SK-N-SH (cell line): Measurements from ENCODE around the gene SFXN5. TPM values are rescaled to one million over a fixed set of nuclear protein-coding genes. Genes with fewer than 3 reads are reported as not detected.

Source experiments
- CTCF ChIA-PET: fragments of 300-600, 350-600 bp; formaldehyde crosslinking; extraction: SDS; loops from one replicate; lab custom pipeline; 2021; lab: Yijun Ruan, JAX
- POLR2A ChIA-PET: fragments of 350-600 bp; sonication (Branson Sonifier 250); formaldehyde crosslinking; extraction: SDS; loops from one replicate; lab custom pipeline; 2020; ENCODE audit warnings: antibody characterized with exemption, inconsistent platforms; lab: Yijun Ruan, JAX
- DNase-seq: peaks from one replicate; pipeline ENCODE4 v3.0.0; 2012
- H2AFZ ChIP-seq: fragments of 200-600 bp; sonication (generic); 2 replicates; pipeline ENCODE4 v1.8.1; 2016; ENCODE audit warnings: antibody characterized with exemption, mild to moderate bottlenecking, low read depth
- H3F3A ChIP-seq: fragments of 200-600 bp; sonication (generic); replicated peaks from 2 replicates; pipeline ENCODE3; 2016; ENCODE audit warnings: antibody characterized with exemption, mild to moderate bottlenecking; ENCODE audit not compliant: insufficient read depth
- H3K27ac ChIP-seq, 2 experiments: fragments of 200-500 bp in 1 of 2; fragments of 200-600 bp in 1 of 2; sonication (Bioruptor generic) in 1 of 2; sonication (generic), shearing (Covaris generic) in 1 of 2; 2 replicates each; pipeline versions ENCODE4 v1.5.1 to v1.6.1; 2014 to 2016; ENCODE audit warnings: low read depth in 2 of 2, inconsistent platforms in 1 of 2, low read length in 1 of 2, mild to moderate bottlenecking in 1 of 2, mixed read lengths in 1 of 2
- H3K27me3 ChIP-seq: fragments of 200-600 bp; sonication (generic), shearing (Covaris generic); 2 replicates; pipeline ENCODE4 v1.6.1; 2016; ENCODE audit warnings: mixed run types; ENCODE audit not compliant: insufficient read depth
- H3K36me3 ChIP-seq, 2 experiments: fragments of 200-500 bp in 1 of 2; fragments of 200-600 bp in 1 of 2; sonication (Bioruptor generic) in 1 of 2; sonication (generic) in 1 of 2; replicated peaks in 1 of 2; 2 replicates each; pipeline versions ENCODE3 to v1.5.1; 2014 to 2016; ENCODE audit warnings: low read length in 1 of 2, mild to moderate bottlenecking in 1 of 2; ENCODE audit not compliant: insufficient read depth in 2 of 2, control insufficient read depth in 1 of 2
- H3K4me1 ChIP-seq, 2 experiments: fragments of 200-500 bp in 1 of 2; fragments of 200-600 bp in 1 of 2; sonication (Bioruptor generic) in 1 of 2; sonication (generic), shearing (Covaris generic) in 1 of 2; 2 replicates each; pipeline versions ENCODE4 v1.5.1 to v1.6.1; 2014 to 2016; ENCODE audit warnings: low read depth in 1 of 2, low read length in 1 of 2, mixed run types in 1 of 2; ENCODE audit not compliant: insufficient read depth in 2 of 2, control insufficient read depth in 1 of 2
- H3K4me2 ChIP-seq: fragments of 200-600 bp; sonication (generic), shearing (Covaris generic); 2 replicates; pipeline ENCODE4 v1.6.1; 2017; ENCODE audit warnings: mixed run types
- H3K4me3 ChIP-seq, 2 experiments: fragments of 200-500 bp in 1 of 2; fragments of 200-600 bp in 1 of 2; sonication (Bioruptor generic) in 1 of 2; sonication (generic), shearing (Covaris generic) in 1 of 2; 2 replicates each; pipeline versions ENCODE4 v1.5.1 to v1.8.1; 2014 to 2016; ENCODE audit warnings: low read depth in 2 of 2, inconsistent platforms in 1 of 2, low read length in 1 of 2, mild to moderate bottlenecking in 1 of 2, mixed read lengths in 1 of 2, moderate library complexity in 1 of 2
- H3K79me2 ChIP-seq: fragments of 200-600 bp; sonication (generic); 2 replicates; pipeline ENCODE4 v1.8.1; 2017; ENCODE audit warnings: mild to moderate bottlenecking; ENCODE audit not compliant: insufficient read depth
- H3K9ac ChIP-seq: fragments of 200-600 bp; sonication (generic); 2 replicates; pipeline ENCODE4 v1.6.1; 2017; ENCODE audit warnings: mixed run types
- H3K9me2 ChIP-seq: fragments of 200-600 bp; sonication (generic); 2 replicates; pipeline ENCODE4 v1.6.1; 2017; ENCODE audit warnings: mixed run types
- H3K9me3 ChIP-seq: fragments of 200-600 bp; sonication (generic); 2 replicates; pipeline ENCODE4 v1.6.1; 2017; ENCODE audit warnings: mixed run types, mild to moderate bottlenecking, moderate library complexity
- H4K20me1 ChIP-seq: fragments of 200-600 bp; sonication (generic); 2 replicates; pipeline ENCODE4 v1.6.1; 2017; ENCODE audit warnings: mild to moderate bottlenecking, mixed run types; ENCODE audit not compliant: insufficient read depth
- CHD2 ChIP-seq: fragments of 150-350 bp; IDR thresholded peaks from 2 replicates; pipeline ENCODE4 v1.6.1; 2018; ENCODE audit warnings: low read length; ENCODE audit not compliant: partially characterized antibody
- CTCF ChIP-seq: fragments of 200-600 bp; sonication (generic); IDR thresholded peaks from 2 replicates; pipeline ENCODE4 v1.6.1; 2017; ENCODE audit warnings: antibody characterized with exemption, mild to moderate bottlenecking, moderate library complexity
- EP300 ChIP-seq, 2 experiments: IDR thresholded peaks; 2 replicates each; pipeline versions ENCODE4 v1.4.0 to v1.6.1; 2012; ENCODE audit warnings: borderline replicate concordance in 1 of 2, low read depth in 1 of 2, low read length in 1 of 2
- EZH2phosphoT487 ChIP-seq: fragments of 200-600 bp; sonication (generic); IDR thresholded peaks from 2 replicates; pipeline ENCODE4 v1.6.1; 2017; ENCODE audit warnings: low read depth, mixed run types, mild to moderate bottlenecking, antibody characterized with exemption, moderate library complexity, borderline replicate concordance
- GABPA ChIP-seq: IDR thresholded peaks from 2 replicates; pipeline ENCODE4 v1.4.0; 2012; ENCODE audit warnings: low read depth, mild to moderate bottlenecking
- MAX ChIP-seq: IDR thresholded peaks from 2 replicates; pipeline ENCODE4 v1.4.0; 2012; ENCODE audit warnings: low read depth
- MXI1 ChIP-seq: IDR thresholded peaks from 2 replicates; pipeline ENCODE4 v1.6.1; 2012; ENCODE audit warnings: mild to moderate bottlenecking, low read depth, low read length, improper control_type of control experiment
- NFIC ChIP-seq: IDR thresholded peaks from 2 replicates; pipeline ENCODE4 v1.4.0; 2012; ENCODE audit warnings: borderline replicate concordance
- PBX3 ChIP-seq: IDR thresholded peaks from 2 replicates; pipeline ENCODE4; 2012
- POLR2AphosphoS5 ChIP-seq: IDR thresholded peaks from 2 replicates; pipeline ENCODE4 v1.6.1; 2012; ENCODE audit warnings: low read depth, low read length
- RCOR1 ChIP-seq: fragments of 150-350 bp; IDR thresholded peaks from 2 replicates; pipeline ENCODE4 v1.6.1; 2017; ENCODE audit warnings: antibody characterized with exemption, low read length
- REST ChIP-seq: IDR thresholded peaks from 2 replicates; pipeline ENCODE4 v1.6.1; 2012; ENCODE audit warnings: mild to moderate bottlenecking, low read depth, low read length, moderate library complexity
- RFX5 ChIP-seq: IDR thresholded peaks from 2 replicates; pipeline ENCODE4 v1.6.1; 2012; ENCODE audit warnings: mild to moderate bottlenecking, improper control_type of control experiment, low read length
- SIN3A ChIP-seq: IDR thresholded peaks from 2 replicates; pipeline ENCODE4 v1.6.1; 2012; ENCODE audit warnings: low read depth, mild to moderate bottlenecking, low read length, moderate library complexity, borderline replicate concordance
- SMC3 ChIP-seq: IDR thresholded peaks from 2 replicates; pipeline ENCODE4 v1.6.1; 2012; ENCODE audit warnings: low read depth, low read length, improper control_type of control experiment
- TCF12 ChIP-seq: IDR thresholded peaks from 2 replicates; pipeline ENCODE4 v1.4.0; 2012
- TEAD4 ChIP-seq: IDR thresholded peaks from 2 replicates; pipeline ENCODE4 v1.4.0; 2012; ENCODE audit warnings: mild to moderate bottlenecking, borderline replicate concordance; ENCODE audit not compliant: insufficient read depth
- USF2 ChIP-seq: fragments of 150-350 bp; IDR thresholded peaks from 2 replicates; pipeline ENCODE4 v1.6.1; 2017; ENCODE audit warnings: antibody characterized with exemption, low read length, low read depth, borderline replicate concordance
- WGBS: methylation state at CpG from one replicate; pipeline ENCODE4 v1.1.6; 2017; ENCODE audit warnings: low lambda C conversion rate; 5-methylcytosine and 5-hydroxymethylcytosine counted together
- polyA plus RNA-seq, 3 experiments: library from polyadenylated mRNA; depleted of rRNA; stranded (reverse); fragments of >200 nt; gene quantifications; 2 replicates each; pipeline ENCODE4 v1.2.3, GENCODE V29; 2012

The SFXN5 gene
- polyA plus RNA-seq, 1 of the 3 experiments (the other 2 are of a cell fraction) = 9.9 TPM

GRCh38 chr2:73023497-73023896 is 48.0 kb downstream of the SFXN5 start (continued):
- no peak for TF ChIP-seq REST
- TF ChIP-seq TCF12 = no peak

GRCh38 chr2:73022024-73022568 is 49.4 kb downstream of the SFXN5 start:
- 98% methylated on average over 3 of the region's 4 CpGs for WGBS
- CTCF ChIA-PET = interaction anchor here (1.2 kb wide), 1 partner anchor 36 kb away, joined by 3 read pairs; no protein-coding TSS in a partner anchor
- no peak overlapping the region for H2AFZ ChIP-seq

GRCh38 chr2:73021371-73022010 is 50.0 kb downstream of the SFXN5 start:
- H3K36me3 ChIP-seq = peaks cover under 1 to 5% of the 10 kb centered on the region in 2 experiments
- H3K4me2 ChIP-seq = peak overlapping the region; percentile 24
- ChIA-PET CTCF (no interaction called here), POLR2A (no interaction called here)
- H3K9me3 ChIP-seq = no peaks in the 10 kb centered on the region
- H3K4me1 ChIP-seq = peaks cover 0 to 12% of the 10 kb centered on the region in 2 experiments; a peak in 2 of 4 replicates
- H3K79me2 ChIP-seq = no peaks in the 10 kb centered on the region
- no peaks in the 10 kb centered on the region for H4K20me1 ChIP-seq
- no peak for DNase-seq
- H3F3A ChIP-seq = peaks cover 3% of the 10 kb centered on the region
- H3K9me2 ChIP-seq = no peaks in the 10 kb centered on the region
- 91% methylated on average over 8 of the region's 8 CpGs for WGBS
- no peak overlapping the region for H2AFZ ChIP-seq
- no peak for TF ChIP-seq MAX
- TF ChIP-seq CTCF = no peak
- no peak for TF ChIP-seq EZH2phosphoT487
- no peak for TF ChIP-seq NFIC
- no peak for TF ChIP-seq GABPA
- TF ChIP-seq CHD2 = no peak
- TF ChIP-seq USF2 = no peak
- TF ChIP-seq POLR2AphosphoS5 = no peak
- TF ChIP-seq RCOR1 = no peak
- TF ChIP-seq PBX3 = no peak
- TF ChIP-seq MXI1 = no peak
- no peak for TF ChIP-seq EP300 (IDR thresholded peaks at IDR 0.05; ENCODE audit: borderline replicate concordance in 1 of 2, low read depth in 1 of 2, low read length in 1 of 2)
- H3K9ac ChIP-seq = no peak overlapping the region
- H3K27ac ChIP-seq = peak overlapping the region in 1 of 2 experiments; percentile 37; a peak in 2 of 4 replicates
- H3K4me3 ChIP-seq = no peak overlapping the region
- no peaks in the 10 kb centered on the region for H3K27me3 ChIP-seq

More at GRCh38 chr2:73022024-73022568, 49.4 kb downstream of the SFXN5 start:
- TF ChIP-seq SMC3 (no peak), RFX5 (no peak), EP300 (IDR thresholded peaks at IDR 0.05; ENCODE audit: borderline replicate concordance in 1 of 2, low read depth in 1 of 2, low read length in 1 of 2) (no peak), SIN3A (no peak), CHD2 (no peak), TEAD4 (no peak), NFIC (no peak)
- TF ChIP-seq, all 33 proteins: peak for 0
- H3K4me1 ChIP-seq = peaks cover 0 to 12% of the 10 kb centered on the region in 2 experiments; a peak in 2 of 4 replicates
- H4K20me1 ChIP-seq = no peaks in the 10 kb centered on the region
- H3K9ac ChIP-seq = no peak overlapping the region
- DNase-seq = no peak
- peaks cover 0 to 5% of the 10 kb centered on the region in 2 experiments for H3K36me3 ChIP-seq
- no peaks in the 10 kb centered on the region for H3K27me3 ChIP-seq
- H3K9me3 ChIP-seq = no peaks in the 10 kb centered on the region
- H3K79me2 ChIP-seq = no peaks in the 10 kb centered on the region
- no peaks in the 10 kb centered on the region for H3K9me2 ChIP-seq
- H3F3A ChIP-seq = peaks cover 3% of the 10 kb centered on the region
- POLR2A ChIA-PET = no interaction called here
- no peak overlapping the region for H3K4me2 ChIP-seq
- H3K27ac ChIP-seq = no peak overlapping the region
- H3K4me3 ChIP-seq = no peak overlapping the region
